SW 1271 (cell line): ENCODE measurements around the gene U2AF2.

Experiments
- DNase-seq, 2 experiments: peaks; one replicate each; lab custom pipeline; 2025; lab: John Stamatoyannopoulos, UW

Gene U2AF2

GRCh38 chr19:55675661-55676354 lies 21.0 kb downstream of the U2AF2 start:
- DNase-seq, result no peak

DNA sequence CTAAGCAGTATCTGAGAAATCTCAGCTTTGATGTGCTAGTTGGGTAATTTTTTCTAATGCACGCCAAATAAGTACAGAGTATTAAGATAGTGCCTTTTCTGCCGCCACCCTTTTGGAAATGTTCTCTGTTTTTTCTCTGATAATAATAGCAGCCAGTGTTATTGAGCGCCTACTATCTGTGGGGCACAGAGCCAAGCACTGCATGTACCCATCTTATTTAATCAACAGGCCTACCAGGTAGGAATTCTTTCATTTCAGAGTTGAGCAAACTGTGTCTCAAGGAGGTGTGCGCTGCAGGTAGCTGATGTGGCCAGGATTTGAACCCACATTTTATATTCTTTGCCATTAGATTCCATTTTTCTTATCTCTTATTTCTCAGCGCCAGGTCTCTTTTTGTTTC lies 21.5 kb downstream of the U2AF2 start:
- DNase-seq, result no peak

GRCh38 chr19:55676889-55677505 lies 22.2 kb downstream of the U2AF2 start:
- no peak for DNase-seq

- no peak for DNase-seq
These were observed 22.8 kb downstream of the U2AF2 start for GRCh38 chr19:55677572-55678028.

GRCh38 chr19:55678121-55678671 lies 23.4 kb downstream of the U2AF2 start:
- no peak for DNase-seq

- no peak for DNase-seq
These were observed 24.8 kb downstream of the U2AF2 start for GRCh38 chr19:55679343-55680257.

GRCh38 chr19:55680339-55681130 lies 25.7 kb downstream of the U2AF2 start:
- no peak for DNase-seq

- no peak for DNase-seq
These were observed 26.6 kb downstream of the U2AF2 start for GRCh38 chr19:55681131-55682092.

DNA sequence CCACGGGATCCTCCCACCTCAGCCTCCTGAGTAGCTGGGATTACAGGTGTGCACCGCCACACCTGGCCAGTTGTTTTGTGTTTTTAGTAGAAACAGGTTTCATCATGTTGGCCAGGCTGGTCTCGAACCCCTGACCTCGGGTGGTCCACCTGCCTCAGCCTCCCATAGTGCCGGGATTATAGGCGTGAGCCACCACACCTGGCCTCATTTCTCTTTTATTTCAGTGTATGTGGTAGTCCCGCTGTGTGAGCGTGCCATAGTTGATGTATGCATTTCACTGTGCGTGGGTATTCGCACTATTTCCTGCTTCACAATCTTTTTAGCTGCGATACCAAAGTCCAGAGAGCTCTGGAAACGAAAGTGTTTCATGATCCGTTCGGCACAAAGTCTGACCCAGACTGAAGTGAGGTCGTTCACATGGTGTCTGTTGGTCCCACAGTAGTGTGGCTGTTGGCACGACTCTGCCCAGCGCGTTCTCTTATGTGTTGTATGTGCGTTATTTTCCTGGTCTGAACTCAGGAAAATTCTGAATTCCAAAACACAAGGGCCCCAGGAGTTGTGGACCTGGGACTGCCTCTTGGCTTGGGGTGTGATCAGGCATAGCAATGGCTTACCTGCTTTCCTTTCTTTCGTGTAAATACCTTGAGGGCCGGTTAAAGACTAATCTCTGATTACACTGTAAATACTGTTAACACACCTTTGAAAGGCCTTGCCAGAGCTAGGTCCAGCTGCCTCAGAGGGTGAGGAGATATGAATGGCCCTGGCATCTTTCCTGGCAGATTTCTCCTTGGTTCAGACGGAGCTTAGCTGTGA lies 28.8 kb downstream of the U2AF2 start:
- DNase-seq, result no peak

DNA sequence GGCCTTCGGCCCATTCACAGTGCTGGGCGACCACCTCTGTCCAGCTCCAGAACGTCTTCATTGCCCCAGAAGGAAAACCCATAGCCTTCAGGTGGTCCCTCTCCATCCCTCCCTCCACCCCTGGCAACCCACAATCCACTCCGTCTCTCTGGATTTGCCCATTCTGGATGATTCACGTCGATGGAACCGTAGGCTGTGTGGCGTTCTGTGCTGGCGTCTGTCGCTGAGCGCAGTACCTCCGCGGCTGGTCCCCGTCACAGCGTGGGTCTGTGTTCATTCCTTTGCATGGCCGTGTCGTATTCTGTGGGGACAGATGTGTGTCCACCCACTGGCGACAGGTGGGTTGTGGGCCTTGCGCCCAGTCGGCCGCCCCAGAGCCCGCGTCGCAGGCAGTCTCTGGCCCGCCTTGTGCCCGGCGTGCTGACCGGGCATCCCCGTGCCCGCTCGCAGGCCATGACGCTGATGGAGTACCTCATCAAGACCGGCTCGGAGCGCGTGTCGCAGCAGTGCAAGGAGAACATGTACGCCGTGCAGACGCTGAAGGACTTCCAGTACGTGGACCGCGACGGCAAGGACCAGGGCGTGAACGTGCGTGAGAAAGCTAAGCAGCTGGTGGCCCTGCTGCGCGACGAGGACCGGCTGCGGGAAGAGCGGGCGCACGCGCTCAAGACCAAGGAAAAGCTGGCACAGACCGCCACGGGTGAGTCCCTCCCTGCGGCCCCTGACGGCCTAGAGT lies 30.3 kb downstream of the U2AF2 start:
- no peak for DNase-seq

DNA sequence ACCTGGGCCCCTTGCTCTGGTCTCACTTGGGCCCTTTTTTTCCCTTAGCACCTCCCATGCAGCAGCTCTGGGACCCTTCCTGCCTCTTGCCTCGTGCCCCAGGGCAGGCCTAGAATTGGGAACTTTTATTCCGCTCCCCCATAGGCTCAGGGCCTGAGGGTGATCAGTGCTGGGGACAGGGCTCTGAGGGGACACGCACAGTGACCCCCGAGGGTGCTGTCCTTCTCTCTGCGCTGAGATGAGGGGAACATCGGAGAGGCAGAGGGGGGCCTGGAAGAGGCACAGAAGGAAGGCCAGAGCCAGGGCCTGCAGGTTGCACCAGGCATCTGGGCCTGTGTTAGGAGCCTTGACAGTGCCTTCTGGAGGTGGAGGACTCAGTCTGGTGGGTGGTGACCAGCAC lies 30.9 kb downstream of the U2AF2 start:
- no peak for DNase-seq

GRCh38 chr19:55686311-55687050 lies 31.6 kb downstream of the U2AF2 start:
- DNase-seq, result no peak

DNA sequence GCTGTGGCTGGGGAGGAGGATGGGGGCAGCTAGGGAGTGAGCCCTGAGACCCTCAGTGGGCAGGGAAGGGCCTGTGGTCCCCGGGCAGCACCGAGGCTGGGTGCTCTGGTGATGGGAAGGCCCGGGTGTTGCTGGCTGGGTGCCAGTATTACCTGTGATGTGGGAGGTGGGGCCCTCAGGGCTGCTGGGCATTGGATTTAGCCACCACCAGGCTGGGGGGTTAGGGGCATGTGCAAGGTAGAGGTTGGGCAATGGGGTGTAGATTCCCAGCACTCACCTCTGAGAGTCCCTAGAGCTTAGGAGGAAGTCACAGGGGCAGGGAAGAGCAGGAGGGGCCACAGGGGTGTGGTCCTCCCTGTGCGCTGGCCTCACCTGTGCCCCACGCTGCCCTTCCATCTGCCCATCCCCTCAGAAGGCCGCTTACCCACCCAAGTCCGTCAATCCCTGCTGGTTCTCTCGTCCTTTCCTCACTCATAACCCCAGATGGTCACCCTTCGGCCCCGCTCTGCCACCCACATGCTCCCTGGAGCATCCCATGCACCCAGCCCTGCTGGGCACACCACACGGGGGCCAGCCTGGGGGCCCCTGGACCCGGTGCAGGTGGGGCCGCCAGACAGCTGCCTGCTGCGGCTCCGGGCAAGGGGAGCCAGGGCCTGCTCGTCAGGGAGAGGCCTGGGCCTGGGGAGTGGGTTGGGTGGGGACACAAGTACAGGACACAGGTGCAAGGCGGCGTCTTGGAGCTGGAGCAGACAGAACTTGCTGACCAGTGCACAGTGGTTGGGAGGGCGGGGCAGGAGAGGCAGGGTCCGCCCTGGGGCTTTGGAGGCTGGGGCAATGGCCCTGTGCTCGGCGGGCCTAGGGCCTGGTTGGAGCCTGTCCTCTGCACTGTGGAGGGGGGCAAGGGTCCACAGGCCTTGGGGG lies 32.7 kb downstream of the U2AF2 start:
- DNase-seq, result no peak

GRCh38 chr19:55688422-55689218 lies 33.8 kb downstream of the U2AF2 start:
- no peak for DNase-seq

GRCh38 chr19:55689411-55690108 lies 34.7 kb downstream of the U2AF2 start:
- DNase-seq, result no peak
